Anterior cingulate cortex (tissue), 58 donors: ENCODE measurements around the gene ALB.

ENCODE experiments used
- DNase-seq, 58 donors: peaks; one replicate each; lab custom pipeline; 2025; lab: John Stamatoyannopoulos, UW

ALB gene

GRCh38 chr4:73448448-73449203, 44.5 kb downstream of the ALB start:
- DNase-seq = no peak

DNA sequence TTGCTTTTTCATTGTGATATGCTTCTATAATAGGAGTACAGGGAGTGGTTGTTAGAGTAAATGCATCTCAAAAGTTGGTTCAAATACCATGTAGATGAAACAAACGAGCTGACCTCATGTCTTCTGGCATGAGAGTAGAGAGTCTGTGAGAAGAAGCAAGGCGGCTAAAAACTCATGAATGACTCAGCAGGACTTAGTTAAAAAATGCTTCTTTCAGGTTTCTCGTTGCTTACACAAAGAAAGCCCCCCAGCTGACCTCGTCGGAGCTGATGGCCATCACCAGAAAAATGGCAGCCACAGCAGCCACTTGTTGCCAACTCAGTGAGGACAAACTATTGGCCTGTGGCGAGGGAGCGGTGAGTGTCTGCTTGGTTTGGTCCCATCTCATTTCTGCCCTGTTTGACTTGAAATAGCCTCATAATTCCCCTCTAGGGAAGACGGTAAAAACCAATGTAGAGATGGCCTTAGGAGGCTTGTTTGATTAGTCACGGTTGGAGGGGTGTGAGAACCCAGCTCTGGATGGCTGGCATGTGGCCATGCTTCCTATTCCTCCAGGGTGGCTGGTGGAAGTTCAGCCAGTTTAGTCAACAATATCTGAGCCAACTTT, 46.4 kb downstream of the ALB start:
- DNase-seq = peak in 2 of 58 donors; percentile 4 to 6

- no peak for DNase-seq
Measured at GRCh38 chr4:73451404-73451803, 47.3 kb downstream of the ALB start.

- DNase-seq = no peak
Measured at GRCh38 chr4:73451981-73452747, 48.1 kb downstream of the ALB start.

- DNase-seq = no peak
Measured at GRCh38 chr4:73452953-73453700, 49.0 kb downstream of the ALB start.

GRCh38 chr4:73453701-73454005, 49.6 kb downstream of the ALB start:
- DNase-seq = no peak

GRCh38 chr4:73454920-73455319, 50.8 kb downstream of the ALB start:
- DNase-seq = no peak

DNA sequence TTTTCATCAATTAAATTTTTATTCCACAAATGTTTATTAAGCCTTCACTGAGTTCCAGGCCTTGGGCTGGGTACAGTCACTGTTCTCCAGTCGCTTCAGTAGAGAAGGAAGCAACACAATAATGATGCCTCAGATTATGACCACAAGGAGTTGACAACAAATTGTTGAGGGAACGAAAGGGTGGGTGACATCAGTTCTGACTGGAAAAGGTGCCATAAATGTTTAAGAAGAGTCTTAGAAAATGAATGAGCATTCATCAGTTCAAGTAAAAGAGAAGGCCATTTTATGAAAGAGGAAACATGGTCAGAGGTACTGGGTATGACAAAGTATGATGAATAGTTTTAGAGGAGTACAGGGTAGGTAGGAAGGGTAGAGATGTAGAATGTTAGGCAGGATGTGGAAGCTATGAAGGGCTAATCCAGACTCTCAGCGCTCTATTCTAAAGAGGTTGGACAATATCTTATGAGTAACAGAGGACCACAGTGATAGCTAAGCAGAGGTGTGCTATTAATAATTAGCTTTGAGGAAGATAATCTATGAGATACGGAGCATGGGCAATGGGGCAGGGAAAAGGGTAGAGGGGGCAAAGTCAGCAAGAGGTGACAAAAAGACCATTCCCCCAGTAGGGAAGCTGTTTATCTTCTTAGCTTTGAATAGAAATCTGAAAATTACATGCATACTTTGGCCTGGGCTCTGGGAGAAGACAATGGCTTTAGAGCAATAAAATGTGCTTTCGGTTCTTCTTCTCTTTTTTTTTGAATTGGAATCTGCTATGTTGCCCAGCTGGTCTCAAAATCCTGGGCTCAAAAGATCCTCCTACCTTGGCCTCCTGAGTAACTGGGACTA, 52.3 kb downstream of the ALB start:
- DNase-seq = no peak

DNA sequence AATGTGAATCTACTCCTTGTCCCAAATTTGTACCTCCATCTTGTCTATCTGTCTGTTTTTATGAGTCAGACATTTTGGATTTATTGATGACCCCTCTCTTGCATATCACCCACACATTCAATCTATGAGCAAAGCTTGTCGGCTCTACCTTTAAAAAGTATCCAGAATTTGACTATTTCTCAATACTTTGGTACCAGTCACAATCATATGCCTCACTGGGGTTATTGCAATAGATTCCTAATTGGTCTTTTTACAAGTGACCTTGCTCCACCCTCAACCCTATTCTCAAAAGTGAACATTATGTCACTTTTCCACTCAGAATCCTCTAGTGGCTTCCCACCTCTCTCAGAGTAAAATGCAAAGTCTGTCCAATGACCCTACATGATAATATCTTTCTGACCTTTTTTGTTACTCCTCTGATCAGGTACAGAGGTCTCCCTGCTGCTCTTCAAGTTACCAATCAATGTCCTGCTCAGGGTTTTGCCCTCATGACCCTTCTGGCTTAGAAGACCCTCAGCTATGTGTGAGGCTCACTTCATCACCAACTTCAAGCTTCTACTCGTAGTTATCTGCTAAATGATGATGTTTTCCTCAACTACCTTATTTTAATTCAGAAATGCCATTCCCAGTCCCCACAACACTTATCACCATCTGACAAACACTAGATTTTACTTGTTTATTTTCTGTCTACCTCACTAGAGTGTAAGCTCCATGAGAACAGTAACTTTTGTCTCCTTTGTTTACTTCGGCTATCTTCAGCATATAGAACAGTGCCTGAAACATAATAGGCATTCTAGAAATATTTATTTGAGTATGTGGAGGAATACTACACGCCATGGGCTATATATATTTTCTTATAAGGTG, 54.3 kb downstream of the ALB start:
- DNase-seq = no peak

DNA sequence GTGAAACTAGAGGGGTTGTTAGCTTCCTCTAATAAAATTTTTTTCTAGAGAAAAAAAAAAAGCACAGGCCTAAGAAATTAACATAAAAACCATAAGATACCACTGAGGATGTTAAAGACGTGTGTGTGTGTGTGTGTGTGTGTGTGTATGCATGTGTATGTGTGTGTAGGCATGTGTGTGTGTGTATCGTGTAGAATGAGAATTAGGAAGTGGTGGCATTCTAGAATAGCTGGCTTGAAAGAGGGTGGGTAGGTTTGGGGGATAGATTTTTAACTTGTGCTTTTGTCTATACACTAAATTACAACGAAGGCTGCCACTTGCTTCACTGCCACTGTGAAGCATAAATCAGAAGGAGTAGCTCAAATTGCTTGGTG, 54.9 kb downstream of the ALB start:
- DNase-seq = no peak

DNA sequence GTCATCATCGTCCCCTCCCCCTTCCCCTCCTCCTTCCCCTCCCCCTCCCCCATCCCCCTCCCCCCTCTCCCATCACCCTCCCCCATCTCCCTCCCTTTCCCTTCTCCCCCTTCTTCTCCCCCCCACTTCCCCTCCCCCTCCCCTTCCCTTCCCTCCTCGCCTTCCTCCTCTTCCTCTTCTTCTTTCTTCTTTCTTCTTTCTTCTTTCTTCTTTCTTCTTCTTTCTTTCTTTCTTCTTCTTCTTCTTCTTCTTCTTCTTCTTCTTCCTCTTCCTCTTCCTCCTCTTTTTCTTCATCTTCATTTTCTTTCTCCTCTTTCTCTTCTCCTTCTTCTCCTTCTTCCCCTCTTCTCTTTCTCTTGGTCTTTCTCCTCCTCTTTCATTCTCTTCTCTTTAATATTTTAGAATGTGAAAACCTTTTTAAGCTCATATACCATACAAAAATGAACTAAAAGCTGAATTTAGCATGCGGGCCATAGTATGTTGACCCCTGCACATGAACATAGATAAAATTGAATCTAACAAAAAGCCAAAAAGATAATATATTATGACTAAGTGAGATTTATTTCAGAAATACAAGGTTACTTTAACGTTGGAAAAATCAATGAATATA, 56.9 kb downstream of the ALB start:
- no peak for DNase-seq

DNA sequence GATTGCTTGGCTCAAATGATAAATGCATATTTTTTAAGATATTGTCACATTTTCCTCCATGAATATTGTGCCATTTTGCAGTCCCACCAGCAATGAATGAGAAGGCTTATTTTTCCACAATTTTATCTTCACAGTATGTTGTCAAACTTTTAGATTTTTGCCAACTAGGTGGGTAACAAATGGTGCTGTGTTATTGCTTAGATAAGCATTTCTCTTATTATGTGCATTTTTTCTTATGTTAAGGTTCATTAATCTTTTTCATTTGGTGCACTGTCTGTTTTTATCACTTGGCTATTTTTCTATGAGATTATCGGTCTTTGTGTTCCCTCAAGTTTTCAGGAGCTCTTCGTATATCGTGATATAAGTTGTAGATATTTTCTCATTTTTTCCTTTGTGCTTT, 64.1 kb downstream of the ALB start:
- no peak for DNase-seq

GRCh38 chr4:73470728-73471127, 66.6 kb downstream of the ALB start:
- DNase-seq = no peak
